K562 (cell line): Measurements from ENCODE around the gene MYOC. TPM values are rescaled to one million over a fixed set of nuclear protein-coding genes. Genes with fewer than 3 reads are reported as not detected.

ENCODE experiments used
- ATAC-seq: fragments of 200-7000 bp; cut with Tn5 transposase; 3 replicates; pipeline ENCODE4 v1.9.1; 2020; ENCODE audit warnings: moderate library complexity
- BruUV-seq: library from RNA; stranded (reverse); fragments of 400-500 nt; replicated peaks from 2 replicates; lab custom pipeline; 2021; lab: Mats Ljungman, UMichigan
- CTCF ChIA-PET: fragments of 300-600 bp; formaldehyde crosslinking; extraction: SDS; loops from one replicate; lab custom pipeline; 2021; ENCODE audit warnings: low intra/inter-chr PET ratio; lab: Yijun Ruan, JAX
- POLR2A ChIA-PET: fragments of 300-600, 350-650 bp; sonication (Branson Sonifier 250); formaldehyde crosslinking; extraction: SDS; loops from one replicate; lab custom pipeline; 2021; ENCODE audit warnings: antibody characterized with exemption, inconsistent platforms; lab: Yijun Ruan, JAX
- DNase-seq, 4 experiments: peaks; one replicate each; pipeline versions ENCODE4 v3.0.0 to v3.0.0-alpha.2; 2011 to 2018; ENCODE audit warnings: low spot score in 3 of 4, mixed read lengths in 3 of 4; ENCODE audit errors: extremely low read depth in 1 of 4
- FAIRE-seq: peaks from 2 replicates; lab custom pipeline; 2011; peaks lifted over from hg19 to GRCh38; lab: Jason Lieb, UNC
- H2AFZ ChIP-seq: 2 replicates; pipeline ENCODE4 v1.6.0; 2011; ENCODE audit warnings: low read depth, low read length, control low read depth, inconsistent platforms
- H3K27ac ChIP-seq: fragments of 200-600 bp; 3 replicates; pipeline ENCODE4 v1.8.0; 2011; ENCODE audit warnings: low read depth, mild to moderate bottlenecking, control low read depth, inconsistent platforms, low read length, moderate library complexity, mixed read lengths; ENCODE audit errors: extremely low read depth
- H3K27me3 ChIP-seq, 2 experiments: fragments of 300-600 bp in 1 of 2; 2 replicates in 1 of 2; 3 replicates in 1 of 2; pipeline versions ENCODE4 v1.6.0 to v1.8.0; 2011; ENCODE audit warnings: inconsistent platforms in 2 of 2, low read length in 2 of 2, mild to moderate bottlenecking in 1 of 2, mixed read lengths in 1 of 2, moderate library complexity in 1 of 2; ENCODE audit not compliant: control insufficient read depth in 2 of 2, insufficient read depth in 2 of 2
- H3K36me3 ChIP-seq: fragments of 300-600 bp; 3 replicates; pipeline ENCODE4 v1.8.0; 2011; ENCODE audit warnings: mild to moderate bottlenecking, low read length, inconsistent platforms; ENCODE audit not compliant: control insufficient read depth, insufficient read depth
- H3K4me1 ChIP-seq, 2 experiments: fragments of 200-600 bp in 1 of 2; replicated peaks in 1 of 2; 2 replicates in 1 of 2; 3 replicates in 1 of 2; pipeline versions ENCODE4 v1.5.1 to v1.8.0; 2011; ENCODE audit warnings: inconsistent platforms in 2 of 2, low read length in 2 of 2, mild to moderate bottlenecking in 1 of 2, mixed read lengths in 1 of 2, moderate library complexity in 1 of 2; ENCODE audit not compliant: control insufficient read depth in 2 of 2, insufficient read depth in 2 of 2
- H3K4me2 ChIP-seq: 2 replicates; pipeline ENCODE4 v1.6.1; 2011; ENCODE audit warnings: low read length, control low read depth, inconsistent platforms, mixed read lengths; ENCODE audit not compliant: insufficient read depth
- H3K4me3 ChIP-seq: fragments of 200-600 bp; sonication (generic), shearing (Covaris generic); 2 replicates; pipeline ENCODE4 v1.5.1; 2016; ENCODE audit warnings: control low read depth, inconsistent platforms
- H3K79me2 ChIP-seq: fragments of 200-600 bp; 3 replicates; pipeline ENCODE4 v1.8.0; 2011; ENCODE audit warnings: low read length, inconsistent platforms; ENCODE audit not compliant: control insufficient read depth, insufficient read depth
- H3K9ac ChIP-seq, 2 experiments: 2 replicates each; pipeline versions ENCODE4 v1.6.0 to v1.6.1; 2011; ENCODE audit warnings: low read depth in 2 of 2, low read length in 2 of 2, control low read depth in 1 of 2, inconsistent platforms in 1 of 2, mild to moderate bottlenecking in 1 of 2, mixed read lengths in 1 of 2; ENCODE audit not compliant: insufficient read depth in 1 of 2
- H3K9me1 ChIP-seq: one replicate; pipeline ENCODE4 v1.6.0; 2011; ENCODE audit warnings: inconsistent platforms, mild to moderate bottlenecking, low read length, moderate library complexity; ENCODE audit not compliant: control insufficient read depth, insufficient read depth
- H3K9me3 ChIP-seq: replicated peaks from 2 replicates; pipeline ENCODE4 v1.5.1; 2011; ENCODE audit warnings: low read depth, low read length, inconsistent platforms; ENCODE audit not compliant: control insufficient read depth, insufficient read depth
- H4K20me1 ChIP-seq: replicated peaks from 2 replicates; pipeline ENCODE4 v1.6.1; 2011; ENCODE audit warnings: low read length, inconsistent platforms, mixed read lengths; ENCODE audit not compliant: control insufficient read depth, insufficient read depth
- JUND ChIP-seq, 2 experiments: IDR thresholded peaks; 2 replicates in 1 of 2; 3 replicates in 1 of 2; pipeline ENCODE4 v1.6.1; 2011; ENCODE audit warnings: borderline replicate concordance in 2 of 2, low read depth in 2 of 2, low read length in 2 of 2, improper control_type of control experiment in 1 of 2, missing biosample characterization in 1 of 2, missing genetic modification characterization in 1 of 2, missing genetic modification reagents in 1 of 2
- KDM4B ChIP-seq, 2 experiments: fragments of 450-650 bp in 1 of 2; sonication (generic) in 1 of 2; IDR thresholded peaks; 2 replicates each; pipeline ENCODE4 v1.6.1; 2016 to 2017; ENCODE audit warnings: borderline replicate concordance in 2 of 2, antibody characterized with exemption in 1 of 2, low read depth in 1 of 2, mild to moderate bottlenecking in 1 of 2
- MCM5 ChIP-seq: fragments of 450-650 bp; IDR thresholded peaks from 2 replicates; pipeline ENCODE4 v1.6.1; 2016; ENCODE audit warnings: low read depth
- NCOA4 ChIP-seq: fragments of 450-650 bp; IDR thresholded peaks from 2 replicates; pipeline ENCODE4 v1.6.1; 2018; ENCODE audit warnings: mild to moderate bottlenecking; ENCODE audit not compliant: partially characterized antibody
- PATZ1 ChIP-seq: fragments of 250-450 bp; sonication (Bioruptor Pico); IDR thresholded peaks from 2 replicates; pipeline ENCODE4 v1.5.0; 2020; ENCODE audit warnings: mild to moderate bottlenecking, borderline replicate concordance
- RBM22 ChIP-seq: fragments of 200-400 bp; formaldehyde crosslinking; IDR thresholded peaks from 2 replicates; pipeline ENCODE4 v1.6.1; 2018; ENCODE audit warnings: low read length, low read depth; ENCODE audit not compliant: poor library complexity, severe bottlenecking
- RERE ChIP-seq: sonication (generic); formaldehyde crosslinking; IDR thresholded peaks from 2 replicates; pipeline ENCODE4 v1.8.0; 2023; ENCODE audit warnings: missing genetic modification reagents, mild to moderate bottlenecking, borderline replicate concordance
- SMARCC2 ChIP-seq: fragments of 450-650 bp; IDR thresholded peaks from 2 replicates; pipeline ENCODE4 v1.6.1; 2017; ENCODE audit warnings: antibody characterized with exemption, moderate library complexity, mild to moderate bottlenecking, low read depth
- SMARCE1 ChIP-seq: fragments of 450-650 bp; IDR thresholded peaks from 2 replicates; pipeline ENCODE4 v1.7.1; 2016; ENCODE audit warnings: mild to moderate bottlenecking
- ZNF12 ChIP-seq: sonication (generic); formaldehyde crosslinking; IDR thresholded peaks from 2 replicates; pipeline ENCODE4 v1.4.0; 2020; ENCODE audit warnings: mild to moderate bottlenecking, missing genetic modification reagents
- ZNF124 ChIP-seq: sonication (generic); formaldehyde crosslinking; IDR thresholded peaks from 2 replicates; pipeline ENCODE4 v1.8.1; 2022; ENCODE audit warnings: missing genetic modification reagents
- ZNF133 ChIP-seq: fragments of 250-450 bp; sonication (Bioruptor Pico); IDR thresholded peaks from 2 replicates; pipeline ENCODE4 v1.4.0; 2020; ENCODE audit warnings: mild to moderate bottlenecking
- ZNF274 ChIP-seq: IDR thresholded peaks from 2 replicates; pipeline ENCODE4 v1.6.1; 2011; ENCODE audit warnings: low read depth, mild to moderate bottlenecking, low read length, moderate library complexity, borderline replicate concordance
- ZNF76 ChIP-seq: fragments of 250-450 bp; sonication (Bioruptor Pico); IDR thresholded peaks from 2 replicates; pipeline ENCODE4 v1.4.0; 2020; ENCODE audit warnings: mild to moderate bottlenecking, moderate library complexity, borderline replicate concordance
- WGBS: fragments of 100-300 bp; shearing (Covaris generic); methylation state at CpG from one replicate; pipeline ENCODE4 v1.1.6; 2016; ENCODE audit warnings: low coverage, mixed read lengths; ENCODE audit not compliant: insufficient coverage; ENCODE audit errors: missing lambda C conversion rate; 5-methylcytosine and 5-hydroxymethylcytosine counted together
- in situ Hi-C: fragments of 300-500 bp; cut with MboI; formaldehyde crosslinking; loops from 4 replicates; pipeline ENCODE4 v1.15.0; 2018; ENCODE audit warnings: inconsistent platforms, mixed read lengths
- intact Hi-C: fragments of 100-400 bp; cut with micrococcal nuclease; formaldehyde crosslinking; loops from 2 replicates; pipeline ENCODE4 v1.14.2; 2022
- polyA plus RNA-seq, 8 experiments: library from polyadenylated mRNA; depleted of rRNA in 4 of 8; stranded (reverse) in 5 of 8; unstranded in 3 of 8; fragments of >200 nt; fragmentation: Nextera tagmentation in 2 of 8; fragmentation: Illumina TruSeq in 1 of 8; extraction: Ambion mirVana in 2 of 8; extraction: Trizol in 1 of 8; gene quantifications; 2 replicates each; pipeline versions ENCODE4 v1.2.1 to v1.2.3, GENCODE V29; 2011 to 2014; ENCODE audit warnings: inconsistent platforms in 1 of 8, missing spikeins in 1 of 8
- total RNA-seq, 7 experiments: library from RNA; depleted of rRNA in 6 of 7; stranded (reverse); fragments of >200 nt in 6 of 7; fragmentation: Illumina TruSeq in 2 of 7; extraction: Trizol in 2 of 7; gene quantifications; 2 replicates each; pipeline versions ENCODE4 v1.2.1 to v1.2.3, GENCODE V29; 2011 to 2021; ENCODE audit warnings: low replicate concordance in 1 of 7

MYOC gene
- total and polyA plus RNA-seq, 9 of the 15 experiments (the other 6 are each of a cell fraction or from before 2014, with no cell fraction given) = not detected

GRCh38 chr1:171680339-171680738 is 27.9 kb upstream of the MYOC start:
- Histone ChIP-seq H3K79me2 (no peaks in the 10 kb centered on the region), H3K4me2 (no peak overlapping the region), H2AFZ (no peak overlapping the region), H3K4me3 (no peak overlapping the region), H3K9me1 (no peaks in the 10 kb centered on the region), H3K4me1 (peaks cover 0 to 9% of the 10 kb centered on the region in 2 experiments; a peak in 3 of 5 replicates), H3K36me3 (no peaks in the 10 kb centered on the region), H3K27me3 (peaks cover 0 to 5% of the 10 kb centered on the region in 2 experiments; a peak in 2 of 5 replicates), H4K20me1 (no peaks in the 10 kb centered on the region), H3K9ac (no peak overlapping the region), H3K9me3 (no peaks in the 10 kb centered on the region), H3K27ac (no peak overlapping the region)
- DNase-seq (no peak), ATAC-seq (peak; percentile 19; the same call in 1 of the 3 replicates), FAIRE-seq (no peak)
- intact Hi-C loops = no loop called here
- no TSS peak for BruUV-seq
- ChIA-PET POLR2A (no interaction called here), CTCF (no interaction called here)
- in situ Hi-C loops = no loop called here
- TF ChIP-seq MCM5 = no peak
- TF ChIP-seq JUND (IDR thresholded peaks at IDR 0.05; ENCODE audit: borderline replicate concordance, low read depth, low read length) = no peak
- no peak for TF ChIP-seq JUND (tag; IDR thresholded peaks at IDR 0.05; ENCODE audit: borderline replicate concordance, low read depth, low read length)
- no peak for TF ChIP-seq ZNF124
- no peak for TF ChIP-seq KDM4B (IDR thresholded peaks at IDR 0.05; ENCODE audit: borderline replicate concordance in 2 of 2, low read depth in 1 of 2)
- no peak for TF ChIP-seq PATZ1 (CRISPR knock-in tag)
- TF ChIP-seq RBM22 = no peak
- no peak for TF ChIP-seq ZNF12 (CRISPR knock-in tag)
- no peak for TF ChIP-seq RERE
- TF ChIP-seq ZNF274 = no peak
- no peak for TF ChIP-seq SMARCE1
- no peak for TF ChIP-seq ZNF133 (CRISPR knock-in tag)
- TF ChIP-seq ZNF76 (CRISPR knock-in tag) = no peak
- TF ChIP-seq SMARCC2 = no peak
- TF ChIP-seq NCOA4 = no peak
- 10% methylated on average over 3 of the region's 3 CpGs for WGBS
